GM12801 (cell line): ENCODE data around the gene C13orf46.

ENCODE experiments used
- TF ChIP-seq, protein P1 (sequence below): IDR thresholded peaks from one replicate; pipeline ENCODE4 v1.5.1; 2011; ENCODE audit warnings: control low read depth; ENCODE audit not compliant: insufficient read length; ENCODE audit errors: extremely low read depth

C13orf46 gene

DNA sequence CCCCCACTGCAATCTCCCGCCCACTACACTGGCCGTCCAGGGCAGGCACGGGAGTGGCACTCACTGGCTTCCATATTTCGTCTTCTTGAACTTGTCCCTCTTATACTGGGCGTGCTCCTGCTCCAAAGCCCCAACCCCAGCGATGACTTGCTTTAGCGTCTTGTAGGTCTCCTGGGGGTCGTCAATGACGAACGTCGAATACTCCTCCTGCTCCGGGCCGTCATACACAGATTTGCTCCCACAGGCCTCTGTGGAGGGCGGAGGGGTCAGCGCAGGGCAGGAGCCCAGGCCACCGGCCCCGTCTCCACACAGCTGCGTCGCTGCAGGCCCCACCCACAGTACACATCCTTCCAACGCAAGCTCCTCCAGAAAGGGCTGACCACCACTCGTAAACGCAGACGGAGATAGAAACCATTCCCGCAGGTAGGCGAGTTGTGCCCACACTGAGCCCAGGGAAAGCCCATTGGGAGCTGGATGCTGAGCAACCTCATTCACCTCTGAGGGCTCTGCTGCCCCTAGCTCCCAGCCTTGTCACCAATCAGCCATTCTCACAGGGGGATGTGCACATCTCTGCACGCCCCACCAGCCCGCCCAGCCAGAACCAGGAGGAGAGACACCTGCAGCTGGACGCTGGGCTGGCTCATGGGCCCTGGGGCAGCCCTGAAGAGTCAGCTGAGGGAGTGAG lies 7.9 kb upstream of the C13orf46 start:
- TF ChIP-seq, protein P1, sequence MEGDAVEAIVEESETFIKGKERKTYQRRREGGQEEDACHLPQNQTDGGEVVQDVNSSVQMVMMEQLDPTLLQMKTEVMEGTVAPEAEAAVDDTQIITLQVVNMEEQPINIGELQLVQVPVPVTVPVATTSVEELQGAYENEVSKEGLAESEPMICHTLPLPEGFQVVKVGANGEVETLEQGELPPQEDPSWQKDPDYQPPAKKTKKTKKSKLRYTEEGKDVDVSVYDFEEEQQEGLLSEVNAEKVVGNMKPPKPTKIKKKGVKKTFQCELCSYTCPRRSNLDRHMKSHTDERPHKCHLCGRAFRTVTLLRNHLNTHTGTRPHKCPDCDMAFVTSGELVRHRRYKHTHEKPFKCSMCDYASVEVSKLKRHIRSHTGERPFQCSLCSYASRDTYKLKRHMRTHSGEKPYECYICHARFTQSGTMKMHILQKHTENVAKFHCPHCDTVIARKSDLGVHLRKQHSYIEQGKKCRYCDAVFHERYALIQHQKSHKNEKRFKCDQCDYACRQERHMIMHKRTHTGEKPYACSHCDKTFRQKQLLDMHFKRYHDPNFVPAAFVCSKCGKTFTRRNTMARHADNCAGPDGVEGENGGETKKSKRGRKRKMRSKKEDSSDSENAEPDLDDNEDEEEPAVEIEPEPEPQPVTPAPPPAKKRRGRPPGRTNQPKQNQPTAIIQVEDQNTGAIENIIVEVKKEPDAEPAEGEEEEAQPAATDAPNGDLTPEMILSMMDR: no peak

DNA sequence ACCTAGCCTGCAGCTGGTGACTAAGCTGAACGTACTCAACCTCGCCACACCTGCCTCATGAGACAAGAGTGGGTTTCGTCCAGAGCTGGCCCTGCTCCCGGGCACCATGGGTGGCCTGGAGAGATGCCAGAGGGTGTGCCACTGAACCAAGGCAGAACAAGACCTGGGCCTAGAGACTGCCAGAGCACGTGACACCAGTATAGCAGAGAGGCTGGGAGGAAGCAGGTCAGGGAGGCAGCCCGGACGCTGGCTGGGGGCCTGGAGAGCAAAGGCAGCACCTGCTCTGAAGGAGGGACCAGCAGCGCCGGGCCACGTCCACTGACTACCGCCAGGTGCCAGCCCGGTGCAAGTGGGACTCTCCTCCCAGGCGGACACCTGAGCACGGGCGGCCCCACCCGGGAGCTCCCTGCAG lies 7.3 kb upstream of the C13orf46 start:
- TF ChIP-seq, protein P1: no peak

DNA sequence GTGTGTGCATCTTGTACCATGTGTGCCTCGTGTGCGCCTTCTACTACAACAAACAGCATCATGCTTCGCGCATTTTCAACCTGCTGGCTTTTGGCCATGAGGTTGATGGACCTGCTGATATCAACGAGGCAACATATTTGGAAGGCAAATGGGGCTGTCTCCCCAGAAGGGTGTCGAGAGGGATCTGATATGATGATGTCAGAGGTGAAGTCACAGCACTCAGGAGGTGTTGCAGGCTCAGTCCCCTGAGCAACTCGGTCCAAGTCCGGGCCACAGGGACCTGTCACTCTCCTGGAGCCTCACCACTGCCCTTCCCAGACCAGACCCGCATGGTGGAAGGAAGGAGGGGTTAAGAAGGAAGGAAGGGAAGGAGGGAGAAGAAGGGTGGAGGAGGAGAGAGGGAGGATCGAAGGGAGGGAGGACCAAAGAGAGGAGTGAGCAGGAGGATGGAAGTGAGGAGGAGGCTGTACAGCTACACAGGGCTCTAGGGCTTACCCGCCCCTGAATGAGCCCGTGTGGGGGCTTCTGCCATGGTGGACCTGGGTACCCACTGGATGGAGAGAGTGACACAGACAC lies 6.7 kb upstream of the C13orf46 start:
- TF ChIP-seq, protein P1: no peak

DNA sequence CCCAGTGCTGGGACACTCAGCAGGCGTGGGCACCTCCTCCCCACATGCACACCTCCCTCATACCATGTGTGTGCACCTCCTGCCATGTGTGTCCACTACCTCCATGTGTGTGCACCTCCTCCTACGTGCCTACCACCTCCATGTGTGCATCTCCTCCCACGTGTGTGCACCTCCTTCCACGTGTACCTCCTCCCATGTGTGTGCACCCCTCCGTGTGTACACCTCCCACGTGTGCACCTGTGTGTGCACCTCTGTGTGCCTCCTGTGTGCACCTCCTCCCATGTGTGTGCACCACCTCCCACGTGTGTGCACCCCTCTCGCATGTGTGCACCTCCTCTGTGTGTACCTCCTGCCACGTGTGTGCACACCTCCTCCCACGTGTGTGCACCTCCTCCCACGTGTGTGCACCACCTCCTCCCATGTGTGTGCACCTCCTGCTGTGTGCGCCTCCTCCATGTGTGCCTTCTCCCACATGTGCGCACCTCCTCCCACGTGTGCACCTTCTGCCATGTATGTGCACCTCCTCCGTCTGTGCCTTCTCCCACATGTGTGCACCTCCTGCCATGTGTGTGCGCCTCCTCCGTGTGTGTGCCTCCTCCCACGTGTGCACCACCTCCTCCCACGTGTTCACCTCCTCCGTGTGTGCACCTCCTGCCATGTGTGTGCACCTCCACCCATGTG lies 6.1 kb upstream of the C13orf46 start:
- TF ChIP-seq, protein P1: no peak

DNA sequence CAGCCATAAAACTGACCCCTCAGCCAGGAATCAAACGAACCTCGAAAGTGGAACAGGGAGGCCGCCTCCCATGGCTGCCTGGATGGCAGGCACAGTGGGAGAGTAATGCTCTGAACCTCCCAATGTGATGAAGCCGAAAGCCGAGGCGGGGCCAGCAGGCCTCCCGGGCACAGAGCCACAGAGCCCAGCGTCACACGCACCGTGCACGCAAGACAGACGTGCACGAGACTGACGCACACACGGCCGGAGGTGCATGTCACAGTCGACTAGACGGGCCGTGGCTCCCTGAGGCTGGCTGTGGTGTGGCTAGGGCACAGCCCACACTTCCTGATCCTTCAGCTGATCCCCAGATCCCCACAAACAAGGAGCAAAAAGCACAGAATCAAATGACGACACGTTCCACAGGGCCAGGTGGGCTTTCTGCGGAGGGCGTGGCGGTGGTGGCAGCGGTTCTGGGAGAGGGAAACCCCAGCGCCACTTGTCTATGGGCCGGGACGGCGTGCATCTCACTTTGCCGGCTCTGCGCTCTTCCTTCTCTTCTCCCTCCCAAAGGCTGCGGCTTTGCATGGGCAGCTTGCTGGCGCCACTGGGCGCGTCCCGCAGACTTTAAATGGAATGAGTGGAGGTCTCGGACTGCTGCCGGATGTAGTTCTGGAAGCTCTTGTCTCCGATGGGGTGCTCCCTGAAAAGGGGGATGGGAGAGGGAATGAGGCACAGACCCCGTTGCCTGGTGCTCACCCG lies 5.0 kb upstream of the C13orf46 start:
- TF ChIP-seq, protein P1: no peak

DNA sequence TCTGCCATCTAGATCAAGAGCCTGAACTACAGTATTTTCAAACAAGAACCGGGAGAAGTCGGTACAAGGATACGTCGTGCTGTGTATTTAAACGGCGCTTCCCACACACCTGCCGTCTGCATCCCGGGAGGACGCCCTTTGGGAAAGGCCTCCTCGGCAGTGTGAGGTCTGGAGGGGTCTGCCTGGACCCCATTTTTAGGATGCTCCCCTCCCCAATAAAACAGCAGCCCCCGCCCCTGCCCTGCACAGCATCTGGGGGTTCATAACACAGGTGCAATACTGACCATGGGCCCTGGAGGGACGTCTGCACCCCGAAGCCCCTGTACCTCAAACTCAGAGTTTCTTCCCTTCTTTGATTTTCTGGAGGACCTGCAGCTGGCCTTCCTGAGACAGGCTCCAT lies 4.1 kb upstream of the C13orf46 start:
- TF ChIP-seq, protein P1: no peak
